K562 (cell line): Measurements from ENCODE around the gene LTA. TPM values are rescaled to one million over a fixed set of nuclear protein-coding genes. Genes with fewer than 3 reads are reported as not detected.

Source experiments
- ARID2 ChIP-seq: fragments of 450-650 bp; IDR thresholded peaks from 2 replicates; pipeline ENCODE4 v1.6.1; 2017; ENCODE audit warnings: antibody characterized with exemption, mild to moderate bottlenecking
- ATF4 ChIP-seq: fragments of 450-650 bp; formaldehyde crosslinking; IDR thresholded peaks from 2 replicates; pipeline ENCODE4 v1.4.0; 2022; ENCODE audit warnings: mild to moderate bottlenecking, moderate library complexity
- CBFA2T2 ChIP-seq: fragments of 450-650 bp; conservative IDR thresholded peaks from 2 replicates; pipeline ENCODE4 v1.6.1; 2017; ENCODE audit warnings: mild to moderate bottlenecking
- CTBP1 ChIP-seq: fragments of 450-650 bp; IDR thresholded peaks from 2 replicates; pipeline ENCODE4 v1.6.1; 2016; ENCODE audit warnings: borderline replicate concordance
- E2F8 ChIP-seq: fragments of 450-650 bp; IDR thresholded peaks from 2 replicates; pipeline ENCODE4 v1.7.1; 2018; ENCODE audit warnings: mild to moderate bottlenecking, low read depth; ENCODE audit not compliant: partially characterized antibody
- HDAC6 ChIP-seq: IDR thresholded peaks from 2 replicates; pipeline ENCODE4 v1.6.1; 2012; ENCODE audit warnings: low read depth, mild to moderate bottlenecking, control low read depth, inconsistent platforms, low read length, moderate library complexity
- KAT8 ChIP-seq: fragments of 450-650 bp; IDR thresholded peaks from 2 replicates; pipeline ENCODE4 v1.6.1; 2016; ENCODE audit warnings: low read depth, mild to moderate bottlenecking
- MECOM ChIP-seq: fragments of 250-450 bp; sonication (Bioruptor Pico); IDR thresholded peaks from 2 replicates; pipeline ENCODE4 v1.8.0; 2022; ENCODE audit warnings: inconsistent platforms
- MTA1 ChIP-seq: fragments of 450-650 bp; IDR thresholded peaks from 2 replicates; pipeline ENCODE4 v1.6.1; 2017; ENCODE audit warnings: borderline replicate concordance
- MTA3 ChIP-seq: fragments of 450-650 bp; formaldehyde crosslinking; IDR thresholded peaks from 2 replicates; pipeline ENCODE4 v1.6.1; 2017; ENCODE audit warnings: mild to moderate bottlenecking, borderline replicate concordance
- MXD1 ChIP-seq: fragments of 250-450 bp; sonication (Bioruptor Pico); IDR thresholded peaks from 2 replicates; pipeline ENCODE4 v1.8.0; 2021; ENCODE audit warnings: borderline replicate concordance, mild to moderate bottlenecking, moderate library complexity; ENCODE audit not compliant: poor library complexity, severe bottlenecking
- PHTF2 ChIP-seq: fragments of 250-450 bp; sonication (Bioruptor Pico); IDR thresholded peaks from 2 replicates; pipeline ENCODE4 v1.5.0; 2021; ENCODE audit warnings: mild to moderate bottlenecking
- POLR3G ChIP-seq: IDR thresholded peaks from 2 replicates; pipeline ENCODE4 v1.6.1; 2011; ENCODE audit not compliant: insufficient read length, insufficient replicate concordance; ENCODE audit errors: extremely low read depth
- RBFOX2 ChIP-seq: fragments of 200-400 bp; formaldehyde crosslinking; IDR thresholded peaks from 2 replicates; pipeline ENCODE4 v1.6.1; 2017; ENCODE audit warnings: low read depth, mild to moderate bottlenecking, low read length, moderate library complexity
- SMARCE1 ChIP-seq: fragments of 450-650 bp; IDR thresholded peaks from 2 replicates; pipeline ENCODE4 v1.7.1; 2016; ENCODE audit warnings: mild to moderate bottlenecking
- SREBF1 ChIP-seq: fragments of 150-350 bp; IDR thresholded peaks from 2 replicates; pipeline ENCODE4 v1.6.1; 2014; ENCODE audit warnings: antibody characterized with exemption, low read depth, low read length, borderline replicate concordance
- TRIM24 ChIP-seq, 2 experiments: fragments of 450-650 bp; IDR thresholded peaks; 2 replicates each; pipeline ENCODE4 v1.6.1; 2016
- ZBTB11 ChIP-seq, 3 experiments: fragments of 200-800 bp in 1 of 3; fragments of 250-450 bp in 1 of 3; fragments of 450-650 bp in 1 of 3; sonication (Bioruptor Pico) in 1 of 3; sonication (Bioruptor generic) in 1 of 3; formaldehyde crosslinking in 1 of 3; IDR thresholded peaks; 2 replicates each; pipeline versions ENCODE4 v1.6.1 to v1.8.0; 2016 to 2022; ENCODE audit warnings: mild to moderate bottlenecking in 2 of 3, missing genetic modification characterization in 2 of 3, missing compliant biosample characterization in 1 of 3, moderate library complexity in 1 of 3
- ZNF707 ChIP-seq: fragments of 250-450 bp; sonication (Bioruptor Pico); conservative IDR thresholded peaks from 2 replicates; pipeline ENCODE4 v1.8.0; 2022; ENCODE audit warnings: inconsistent platforms, mild to moderate bottlenecking, moderate library complexity
- ZSCAN29 ChIP-seq: fragments of 450-650 bp; IDR thresholded peaks from 2 replicates; pipeline ENCODE4 v1.6.1; 2017
- polyA plus RNA-seq, 8 experiments: library from polyadenylated mRNA; depleted of rRNA in 4 of 8; stranded (reverse) in 5 of 8; unstranded in 3 of 8; fragments of >200 nt; fragmentation: Nextera tagmentation in 2 of 8; fragmentation: Illumina TruSeq in 1 of 8; extraction: Ambion mirVana in 2 of 8; extraction: Trizol in 1 of 8; gene quantifications; 2 replicates each; pipeline versions ENCODE4 v1.2.1 to v1.2.3, GENCODE V29; 2011 to 2014; ENCODE audit warnings: inconsistent platforms in 1 of 8, missing spikeins in 1 of 8
- total RNA-seq, 7 experiments: library from RNA; depleted of rRNA in 6 of 7; stranded (reverse); fragments of >200 nt in 6 of 7; fragmentation: Illumina TruSeq in 2 of 7; extraction: Trizol in 2 of 7; gene quantifications; 2 replicates each; pipeline versions ENCODE4 v1.2.1 to v1.2.3, GENCODE V29; 2011 to 2021; ENCODE audit warnings: low replicate concordance in 1 of 7

Gene LTA
- total and polyA plus RNA-seq, 9 of the 15 experiments (the other 6 are each of a cell fraction or from before 2014, with no cell fraction given): 0.80 TPM; not detected in 8

- TF ChIP-seq E2F8: no peak
- no peak for TF ChIP-seq MTA1
- TF ChIP-seq SREBF1: peak; percentile 52; the same call in 1 of the 2 replicates
- no peak for TF ChIP-seq ZSCAN29
- no peak for TF ChIP-seq MTA3
- no peak for TF ChIP-seq SMARCE1
- no peak for TF ChIP-seq KAT8
- TF ChIP-seq ZNF707 (CRISPR knock-in tag): no peak
- no peak for TF ChIP-seq CBFA2T2
- TF ChIP-seq ATF4 (CRISPR knock-in tag): no peak
- no peak for TF ChIP-seq HDAC6
- no peak for TF ChIP-seq PHTF2 (CRISPR knock-in tag)
- TF ChIP-seq ZBTB11 (CRISPR knock-in tag; IDR thresholded peaks at IDR 0.05): peak in 2 of 3 experiments; percentile 33 to 88; a peak in 2 of 6 replicates
- TF ChIP-seq TRIM24 (IDR thresholded peaks at IDR 0.05): no peak
- TF ChIP-seq RBFOX2: no peak
- TF ChIP-seq MECOM (CRISPR knock-in tag): peak; percentile 63; the same call in 1 of the 2 replicates
- peak; percentile 100 for TF ChIP-seq CTBP1
- TF ChIP-seq ARID2: peak; percentile 84
- TF ChIP-seq MXD1 (CRISPR knock-in tag): no peak
- no peak for TF ChIP-seq POLR3G
Observed at GRCh38 chr6:31546339-31546957, 25.6 kb upstream of the LTA start, which contains the start of gene ATP6V1G2 (continued).
